Right lobe of liver (tissue), 6 donors: ENCODE results near the gene GFPT1. TPM values are rescaled to one million over a fixed set of nuclear protein-coding genes. Genes with fewer than 3 reads are reported as not detected.

Experiments
- ATAC-seq, 4 donors: fragments of 200-7000 bp; cut with Tn5 transposase; one replicate each; pipeline ENCODE4 v1.9.1; 2020; ENCODE audit warnings: mild to moderate bottlenecking in 4 of 4, moderate library complexity in 4 of 4
- DNase-seq, 3 donors: peaks; one replicate each; pipeline ENCODE4 v3.0.0-alpha.2; 2020
- H3K27ac ChIP-seq, 3 donors: fragments of 200-600 bp; one replicate each; pipeline ENCODE4 v1.8.0; 2022
- H3K27me3 ChIP-seq, 2 donors: fragments of 200-600 bp; one replicate each; pipeline ENCODE4 v1.8.0; 2022
- H3K36me3 ChIP-seq, 4 donors: fragments of 200-600 bp; sonication (generic) in 1 of 4; one replicate each; pipeline versions ENCODE4 v1.5.1 to v1.8.0; 2017 to 2022; ENCODE audit warnings: control low read depth in 1 of 4
- H3K4me1 ChIP-seq, 4 donors: fragments of 200-600 bp; sonication (generic) in 1 of 4; one replicate each; pipeline versions ENCODE4 v1.5.1 to v1.8.0; 2017 to 2022; ENCODE audit warnings: control low read depth in 1 of 4
- H3K4me3 ChIP-seq, 3 donors: fragments of 200-600 bp; one replicate each; pipeline ENCODE4 v1.8.0; 2022
- H3K9me3 ChIP-seq, 4 donors: fragments of 200-600 bp; sonication (generic) in 1 of 4; one replicate each; pipeline versions ENCODE4 v1.5.1 to v1.8.0; 2017 to 2022; ENCODE audit warnings: control low read depth in 1 of 4
- CTCF ChIP-seq, 4 donors: fragments of 200-600 bp in 3 of 4; fragments of 450-650 bp in 1 of 4; IDR thresholded peaks; one replicate each; pipeline versions ENCODE4 v1.5.1 to v1.8.0; 2016 to 2022; ENCODE audit warnings: antibody characterized with exemption in 4 of 4, mild to moderate bottlenecking in 2 of 4
- POLR2A ChIP-seq: fragments of 450-650 bp; IDR thresholded peaks from one replicate; pipeline ENCODE4 v1.6.1; 2017; ENCODE audit warnings: antibody characterized with exemption, mild to moderate bottlenecking
- WGBS: methylation state at CpG from one replicate; pipeline ENCODE4 v1.1.6; 2018; ENCODE audit warnings: low coverage, low lambda C conversion rate; ENCODE audit not compliant: insufficient coverage; ENCODE audit errors: missing lambda C conversion rate; 5-methylcytosine and 5-hydroxymethylcytosine counted together
- intact Hi-C, 2 donors: fragments of 100-400 bp; cut with DNase I; formaldehyde crosslinking; loops; one replicate each; pipeline versions ENCODE4 v1.11.2 to v1.14.1; 2022
- total RNA-seq, 6 experiments: library from RNA; depleted of rRNA in 2 of 6; stranded (reverse); fragments of >200 nt in 2 of 6; fragmentation: NEBNext Ultra II Directional in 3 of 6; extraction: Animal tissue kit (Norgen Biotek cat#: 25700) in 3 of 6; gene quantifications; one replicate each; pipeline versions ENCODE4 v1.1.0 to v1.2.4, GENCODE V29; 2016 to 2023
- donor health status: DM: no; HTN: yes; CAD: no.
- donor health status: DM: no; HTN: no; CAD: no.
- donor health status: DM: no; HTN: no; CAD: no.
- donor health status: DM: no; HTN: yes; CAD: no.
- donor health status: DM: no; HTN: yes; CAD: no.

The GFPT1 gene
- total RNA-seq, 6 experiments from 2014 or later = 20.7 to 46.1 (median 30.5) TPM

- H3K36me3 ChIP-seq = no peaks in the 10 kb centered on the region
- no peaks in the 10 kb centered on the region for H3K4me1 ChIP-seq
- no peak overlapping the region for H3K27ac ChIP-seq
- H3K27me3 ChIP-seq = no peaks in the 10 kb centered on the region
- no peak overlapping the region for H3K4me3 ChIP-seq
- TF ChIP-seq CTCF (IDR thresholded peaks at IDR 0.05) (no peak), POLR2A (no peak)
- intact Hi-C loops = no loop called here
- 94% methylated on average over 2 of the region's 4 CpGs for WGBS
- ATAC-seq = no peak
- no peaks in the 10 kb centered on the region for H3K9me3 ChIP-seq
- DNase-seq = no peak
Measured at GRCh38 chr2:69280796-69281412, 106.1 kb downstream of the GFPT1 start.

- no peak overlapping the region for H3K4me3 ChIP-seq
- DNase-seq = no peak
- intact Hi-C loops = no loop called here
- no peaks in the 10 kb centered on the region for H3K9me3 ChIP-seq
- TF ChIP-seq POLR2A (no peak), CTCF (IDR thresholded peaks at IDR 0.05) (no peak)
- H3K27me3 ChIP-seq = no peaks in the 10 kb centered on the region
- no peaks in the 10 kb centered on the region for H3K4me1 ChIP-seq
- peak in 2 of 4 donors; percentile 21 to 30 for ATAC-seq
- no peaks in the 10 kb centered on the region for H3K36me3 ChIP-seq
- H3K27ac ChIP-seq = no peak overlapping the region
- WGBS = 54% methylated on average over 6 of the region's 9 CpGs
Measured at GRCh38 chr2:69279931-69280681, 106.9 kb downstream of the GFPT1 start.

GRCh38 chr2:69279211-69279610 is 107.8 kb downstream of the GFPT1 start:
- no peak overlapping the region for H3K4me3 ChIP-seq
- no peaks in the 10 kb centered on the region for H3K9me3 ChIP-seq
- no peaks in the 10 kb centered on the region for H3K36me3 ChIP-seq
- no peaks in the 10 kb centered on the region for H3K4me1 ChIP-seq
- H3K27ac ChIP-seq = no peak overlapping the region
- intact Hi-C loops = no loop called here
- DNase-seq = no peak
- H3K27me3 ChIP-seq = no peaks in the 10 kb centered on the region
- WGBS = 86% methylated on average over 2 of the region's 2 CpGs
- ATAC-seq = no peak
- TF ChIP-seq POLR2A (no peak), CTCF (IDR thresholded peaks at IDR 0.05) (no peak)

GRCh38 chr2:69278366-69278765 is 108.7 kb downstream of the GFPT1 start:
- no peak for ATAC-seq

More at GRCh38 chr2:69278366-69278765, 108.7 kb downstream of the GFPT1 start:
- H3K27ac ChIP-seq = no peak overlapping the region
- H3K9me3 ChIP-seq = no peaks in the 10 kb centered on the region
- no peak for DNase-seq
- WGBS = 50% methylated on average over 5 of the region's 5 CpGs
- no peak for TF ChIP-seq CTCF (IDR thresholded peaks at IDR 0.05)
- no peak for TF ChIP-seq POLR2A
- no peak overlapping the region for H3K4me3 ChIP-seq
- H3K4me1 ChIP-seq = no peaks in the 10 kb centered on the region
- intact Hi-C loops = no loop called here
- no peaks in the 10 kb centered on the region for H3K36me3 ChIP-seq
- H3K27me3 ChIP-seq = no peaks in the 10 kb centered on the region
